KMS-11 (cell line): ENCODE measurements around the gene CASTOR1.

Experiments used
- H2AFZ ChIP-seq: fragments of 200-600 bp; sonication (generic); 2 replicates; pipeline ENCODE4 v1.6.1; 2016; ENCODE audit warnings: antibody characterized with exemption, mixed run types, low read depth
- H3K27ac ChIP-seq: fragments of 200-600 bp; sonication (generic); 2 replicates; pipeline ENCODE4 v1.6.1; 2016; ENCODE audit warnings: mild to moderate bottlenecking, mixed run types
- H3K27me3 ChIP-seq: fragments of 200-600 bp; sonication (generic); 2 replicates; pipeline ENCODE4 v1.6.1; 2017; ENCODE audit warnings: mild to moderate bottlenecking, low read depth, mixed run types, moderate library complexity; ENCODE audit not compliant: insufficient read depth
- H3K36me3 ChIP-seq: fragments of 200-600 bp; sonication (generic); 2 replicates; pipeline ENCODE4 v1.6.1; 2017; ENCODE audit warnings: mild to moderate bottlenecking, mixed run types; ENCODE audit not compliant: insufficient read depth
- H3K4me1 ChIP-seq: fragments of 200-600 bp; sonication (generic); 2 replicates; pipeline ENCODE4 v1.6.1; 2016; ENCODE audit warnings: mild to moderate bottlenecking, low read depth, mixed run types; ENCODE audit not compliant: poor library complexity, severe bottlenecking
- H3K4me2 ChIP-seq: fragments of 200-600 bp; sonication (generic); 2 replicates; pipeline ENCODE4 v1.7.0; 2016; ENCODE audit warnings: mild to moderate bottlenecking, mixed run types
- H3K4me3 ChIP-seq: fragments of 200-600 bp; sonication (generic); IDR thresholded peaks from 2 replicates; pipeline ENCODE4 v1.6.1; 2017; ENCODE audit warnings: low read depth, low read length, mixed read lengths; ENCODE audit not compliant: insufficient read depth
- H3K79me2 ChIP-seq: fragments of 200-600 bp; sonication (generic); 2 replicates; pipeline ENCODE4 v1.6.1; 2016; ENCODE audit warnings: low read depth, mixed run types; ENCODE audit not compliant: insufficient read depth
- H3K9ac ChIP-seq: fragments of 200-600 bp; sonication (generic); 2 replicates; pipeline ENCODE4 v1.6.1; 2016; ENCODE audit warnings: mild to moderate bottlenecking, mixed run types
- H4K20me1 ChIP-seq: fragments of 200-600 bp; sonication (generic); 2 replicates; pipeline ENCODE4 v1.6.1; 2016; ENCODE audit warnings: mild to moderate bottlenecking, mixed run types; ENCODE audit not compliant: insufficient read depth
- CTCF ChIP-seq: fragments of 200-600 bp; sonication (generic); conservative IDR thresholded peaks from 2 replicates; pipeline ENCODE4 v1.6.1; 2017; ENCODE audit warnings: low read depth, mild to moderate bottlenecking, antibody characterized with exemption, low read length, moderate library complexity, mixed read lengths

CASTOR1 gene

GRCh38 chr22:30324014-30324730 is 34.9 kb upstream of the CASTOR1 start:
- Histone ChIP-seq H3K9ac (peak overlapping the region; percentile 4; the same call in 1 of the 2 replicates), H3K4me2 (peak overlapping the region; percentile 96), H3K27ac (peak overlapping the region; percentile 46), H3K4me1 (peaks cover 48% of the 10 kb centered on the region), H3K79me2 (peaks cover 19% of the 10 kb centered on the region; the same call in 1 of the 2 replicates), H3K27me3 (no peaks in the 10 kb centered on the region), H4K20me1 (no peaks in the 10 kb centered on the region), H3K36me3 (no peaks in the 10 kb centered on the region), H2AFZ (no peak overlapping the region), H3K4me3 (no peak overlapping the region)
- TF ChIP-seq CTCF = no peak

- Histone ChIP-seq H3K27ac (no peak overlapping the region), H3K27me3 (no peaks in the 10 kb centered on the region), H3K36me3 (no peaks in the 10 kb centered on the region), H3K4me2 (no peak overlapping the region), H2AFZ (no peak overlapping the region), H4K20me1 (no peaks in the 10 kb centered on the region), H3K9ac (no peak overlapping the region), H3K4me3 (no peak overlapping the region), H3K4me1 (peaks cover 46% of the 10 kb centered on the region), H3K79me2 (peaks cover 19% of the 10 kb centered on the region; the same call in 1 of the 2 replicates)
- no peak for TF ChIP-seq CTCF
Observed at GRCh38 chr22:30323246-30323645, 33.9 kb upstream of the CASTOR1 start.

- no peak for TF ChIP-seq CTCF
- Histone ChIP-seq H2AFZ (no peak overlapping the region), H3K27ac (no peak overlapping the region), H3K36me3 (no peaks in the 10 kb centered on the region), H3K4me2 (no peak overlapping the region), H4K20me1 (no peaks in the 10 kb centered on the region), H3K4me1 (peaks cover 43% of the 10 kb centered on the region), H3K9ac (no peak overlapping the region), H3K27me3 (no peaks in the 10 kb centered on the region), H3K4me3 (no peak overlapping the region), H3K79me2 (peaks cover 19% of the 10 kb centered on the region; the same call in 1 of the 2 replicates)
Observed at GRCh38 chr22:30321461-30321860, 32.2 kb upstream of the CASTOR1 start.

GRCh38 chr22:30320021-30320556 is 30.8 kb upstream of the CASTOR1 start:
- H4K20me1 ChIP-seq = no peaks in the 10 kb centered on the region
- H3K9ac ChIP-seq = no peak overlapping the region
- H3K4me2 ChIP-seq = no peak overlapping the region
- no peaks in the 10 kb centered on the region for H3K27me3 ChIP-seq
- TF ChIP-seq CTCF = no peak
- H2AFZ ChIP-seq = no peak overlapping the region
- peaks cover 49% of the 10 kb centered on the region for H3K4me1 ChIP-seq
- H3K79me2 ChIP-seq = peaks cover 22% of the 10 kb centered on the region; the same call in 1 of the 2 replicates
- H3K27ac ChIP-seq = no peak overlapping the region
- no peaks in the 10 kb centered on the region for H3K36me3 ChIP-seq
- no peak overlapping the region for H3K4me3 ChIP-seq
